Raji (cell line): ENCODE measurements around the gene IL22RA1.

Source experiments
- POLR2A ChIP-seq: IDR thresholded peaks from 2 replicates; pipeline ENCODE4 v1.6.1; 2011; ENCODE audit warnings: low read depth, low read length, control low read depth; ENCODE audit not compliant: insufficient read depth

Gene IL22RA1

GRCh38 chr1:24130385-24130784, 12.6 kb downstream of the IL22RA1 start:
- no peak for TF ChIP-seq POLR2A

- TF ChIP-seq POLR2A = no peak
Measured at GRCh38 chr1:24127801-24128363, 15.1 kb downstream of the IL22RA1 start.

- TF ChIP-seq POLR2A = no peak
Measured at GRCh38 chr1:24127134-24127800, 15.7 kb downstream of the IL22RA1 start.

GRCh38 chr1:24126672-24127023, 16.3 kb downstream of the IL22RA1 start:
- TF ChIP-seq POLR2A = no peak

GRCh38 chr1:24126018-24126671, 16.8 kb downstream of the IL22RA1 start:
- TF ChIP-seq POLR2A = no peak

- no peak for TF ChIP-seq POLR2A
Measured at GRCh38 chr1:24125456-24125855, 17.5 kb downstream of the IL22RA1 start.

- no peak for TF ChIP-seq POLR2A
Measured at GRCh38 chr1:24124980-24125379, 18.0 kb downstream of the IL22RA1 start.

GRCh38 chr1:24123611-24124010, 19.3 kb downstream of the IL22RA1 start:
- TF ChIP-seq POLR2A = no peak

- TF ChIP-seq POLR2A = no peak
Measured at GRCh38 chr1:24122776-24123175, 20.2 kb downstream of the IL22RA1 start.

GRCh38 chr1:24121406-24121805, 21.5 kb downstream of the IL22RA1 start:
- TF ChIP-seq POLR2A = no peak

- no peak for TF ChIP-seq POLR2A
Measured at GRCh38 chr1:24120965-24121364, 22.0 kb downstream of the IL22RA1 start.

- no peak for TF ChIP-seq POLR2A
Measured at GRCh38 chr1:24119859-24120756, 22.8 kb downstream of the IL22RA1 start.

GRCh38 chr1:24119489-24119858, 23.5 kb downstream of the IL22RA1 start:
- no peak for TF ChIP-seq POLR2A

- TF ChIP-seq POLR2A = no peak
Measured at GRCh38 chr1:24118410-24119242, 24.3 kb downstream of the IL22RA1 start.
